Prostate gland (tissue), 2 donors: Measurements from ENCODE around the gene STX10. TPM values are rescaled to one million over a fixed set of nuclear protein-coding genes. Genes with fewer than 3 reads are reported as not detected.

Experiments used
- DNase-seq: peaks from one replicate; pipeline ENCODE4 v3.0.0-alpha.2; 2019; ENCODE audit warnings: low spot score
- H3K27ac ChIP-seq, 2 donors: fragments of 200-600 bp; sonication (generic); 2 replicates each; pipeline ENCODE4 v1.5.1; 2017 to 2019
- H3K27me3 ChIP-seq: fragments of 200-600 bp; sonication (generic); replicated peaks from 2 replicates; pipeline ENCODE4 v1.5.1; 2019; ENCODE audit not compliant: insufficient read depth
- H3K36me3 ChIP-seq, 2 donors: fragments of 200-600 bp; sonication (generic); 1 replicate in 1 of 2; 2 replicates in 1 of 2; pipeline versions ENCODE4 v1.5.1 to v1.8.1; 2017 to 2019
- H3K4me1 ChIP-seq: fragments of 200-600 bp; sonication (generic); replicated peaks from 2 replicates; pipeline ENCODE4 v1.5.1; 2019
- H3K4me3 ChIP-seq, 2 donors: fragments of 200-600 bp; sonication (generic); 2 replicates each; pipeline ENCODE4 v1.5.1; 2017 to 2019
- H3K9me3 ChIP-seq: fragments of 200-600 bp; sonication (generic); 2 replicates; pipeline ENCODE4 v1.5.1; 2017
- POLR2A ChIP-seq: fragments of 450-650 bp; IDR thresholded peaks from one replicate; pipeline ENCODE4 v1.6.1; 2016; ENCODE audit warnings: antibody characterized with exemption, mild to moderate bottlenecking
- POLR2AphosphoS5 ChIP-seq: sonication (generic); formaldehyde crosslinking; IDR thresholded peaks from one replicate; pipeline ENCODE4 v1.6.1; 2017; ENCODE audit warnings: antibody characterized with exemption
- WGBS: methylation state at CpG from one replicate; pipeline ENCODE4 v1.1.5; 2018; 5-methylcytosine and 5-hydroxymethylcytosine counted together
- intact Hi-C: fragments of 100-400 bp; cut with DNase I; formaldehyde crosslinking; loops from one replicate; pipeline ENCODE4 v1.14.2; 2022
- total RNA-seq, 2 donors: library from RNA; depleted of rRNA; stranded (reverse); fragments of >200 nt; gene quantifications; one replicate each; pipeline ENCODE4 v1.1.0, GENCODE V29; 2016
- TF ChIP-seq, protein P1 (sequence below), 4 experiments: fragments of 200-600 bp in 2 of 4; fragments of 450-650 bp in 2 of 4; sonication (generic) in 2 of 4; IDR thresholded peaks; 1 replicate in 3 of 4; 2 replicates in 1 of 4; pipeline ENCODE4 v1.5.1; 2016 to 2019; ENCODE audit warnings: antibody characterized with exemption in 4 of 4, mild to moderate bottlenecking in 2 of 4, moderate library complexity in 2 of 4

Gene STX10
- total RNA-seq, 2 donors from 2014 or later, result 42.5 to 48.6 TPM

DNA sequence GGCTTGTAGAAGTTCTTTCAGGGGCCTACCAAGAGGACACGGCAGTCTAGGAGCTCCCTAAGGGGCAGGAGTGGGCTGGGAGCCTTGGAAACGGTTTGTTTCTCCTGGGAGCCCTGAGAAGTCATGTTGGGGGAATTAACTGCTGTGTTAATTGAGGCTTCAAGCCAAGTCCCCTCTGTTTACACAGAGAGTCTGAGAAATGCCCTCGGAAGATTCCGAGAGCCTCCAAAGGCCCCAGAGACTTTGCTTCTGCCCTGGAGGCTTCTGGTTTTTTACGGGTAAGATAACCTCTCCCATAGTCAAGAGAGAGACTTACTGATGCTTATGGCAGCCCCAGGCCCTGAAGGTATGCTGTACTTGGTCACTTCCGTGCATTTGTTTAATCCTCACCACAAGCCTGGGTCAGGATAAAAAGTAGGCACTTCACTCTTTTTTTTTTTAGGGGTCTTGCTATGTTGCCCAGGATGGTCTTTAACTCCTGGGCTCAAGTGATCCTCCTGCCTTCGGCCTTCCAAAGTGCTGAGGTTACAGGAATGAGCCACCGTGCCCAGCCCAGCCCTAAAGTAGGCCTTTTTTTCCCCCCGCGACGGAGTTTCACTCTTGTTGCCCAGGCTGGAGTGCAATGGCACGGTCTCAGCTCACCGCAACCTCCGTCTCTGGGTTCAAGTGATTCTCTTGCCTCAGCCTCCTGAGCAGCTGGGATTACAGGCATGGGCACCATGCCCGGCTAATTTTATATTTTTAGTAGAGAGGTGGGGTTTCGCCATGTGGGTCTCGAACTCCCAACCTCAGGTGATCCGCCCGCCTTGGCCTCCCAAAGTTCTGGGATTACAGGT lies 15.2 kb upstream of the STX10 start:
- Histone ChIP-seq H3K9me3 (no peaks in the 10 kb centered on the region), H3K27ac (peak overlapping the region; percentile 93 to 94), H3K27me3 (no peaks in the 10 kb centered on the region), H3K36me3 (no peaks in the 10 kb centered on the region), H3K4me3 (no peak overlapping the region), H3K4me1 (peaks cover 8% of the 10 kb centered on the region)
- DNase-seq, result no peak
- 74% methylated on average over 19 of the region's 19 CpGs for WGBS
- TF ChIP-seq POLR2A, result no peak
- TF ChIP-seq, protein P1, sequence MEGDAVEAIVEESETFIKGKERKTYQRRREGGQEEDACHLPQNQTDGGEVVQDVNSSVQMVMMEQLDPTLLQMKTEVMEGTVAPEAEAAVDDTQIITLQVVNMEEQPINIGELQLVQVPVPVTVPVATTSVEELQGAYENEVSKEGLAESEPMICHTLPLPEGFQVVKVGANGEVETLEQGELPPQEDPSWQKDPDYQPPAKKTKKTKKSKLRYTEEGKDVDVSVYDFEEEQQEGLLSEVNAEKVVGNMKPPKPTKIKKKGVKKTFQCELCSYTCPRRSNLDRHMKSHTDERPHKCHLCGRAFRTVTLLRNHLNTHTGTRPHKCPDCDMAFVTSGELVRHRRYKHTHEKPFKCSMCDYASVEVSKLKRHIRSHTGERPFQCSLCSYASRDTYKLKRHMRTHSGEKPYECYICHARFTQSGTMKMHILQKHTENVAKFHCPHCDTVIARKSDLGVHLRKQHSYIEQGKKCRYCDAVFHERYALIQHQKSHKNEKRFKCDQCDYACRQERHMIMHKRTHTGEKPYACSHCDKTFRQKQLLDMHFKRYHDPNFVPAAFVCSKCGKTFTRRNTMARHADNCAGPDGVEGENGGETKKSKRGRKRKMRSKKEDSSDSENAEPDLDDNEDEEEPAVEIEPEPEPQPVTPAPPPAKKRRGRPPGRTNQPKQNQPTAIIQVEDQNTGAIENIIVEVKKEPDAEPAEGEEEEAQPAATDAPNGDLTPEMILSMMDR (IDR thresholded peaks at IDR 0.05), result no peak
- TF ChIP-seq POLR2AphosphoS5, result no peak
- intact Hi-C loops, result no loop called here

DNA sequence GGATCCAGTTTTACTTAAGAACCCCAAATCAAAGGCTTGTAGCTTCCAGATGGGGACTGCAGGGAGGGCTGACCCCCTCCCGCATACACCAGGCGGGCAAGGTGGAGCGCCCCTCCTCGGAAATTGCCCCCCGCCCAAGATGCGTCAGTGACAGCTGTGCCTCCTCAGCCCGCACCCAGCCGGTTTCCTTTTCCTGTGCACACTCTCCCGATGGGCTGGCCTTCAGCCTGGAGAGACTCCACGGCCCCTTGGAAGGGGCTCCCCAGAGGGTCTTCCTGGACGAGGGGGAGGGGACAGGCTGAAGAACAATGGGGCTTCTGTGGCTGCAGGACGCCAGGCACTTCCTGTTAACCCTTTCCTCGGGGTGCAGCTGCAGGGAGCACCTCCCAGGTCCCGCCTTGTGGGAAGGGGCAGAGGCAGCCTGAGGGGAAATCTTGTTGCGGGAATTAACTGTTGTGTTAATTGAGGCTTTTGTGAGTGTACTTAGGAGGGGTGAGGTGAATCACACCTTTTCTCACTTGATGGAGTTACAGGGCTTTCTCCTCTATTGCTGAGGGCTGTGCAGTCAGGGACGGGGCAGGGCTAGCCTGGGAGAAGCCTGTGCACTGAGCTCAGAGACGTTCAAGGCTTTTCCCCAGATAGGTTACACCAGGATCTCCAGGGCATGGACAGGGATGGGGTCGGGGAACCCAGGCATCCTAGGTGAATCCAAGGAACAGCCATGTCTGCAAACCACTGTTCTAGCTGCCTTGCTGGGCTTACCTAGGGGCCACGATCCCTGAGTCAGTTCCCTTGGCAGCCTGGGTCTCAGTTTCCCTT lies 14.4 kb upstream of the STX10 start:
- no peaks in the 10 kb centered on the region for H3K27me3 ChIP-seq
- H3K4me3 ChIP-seq, result peak overlapping the region; percentile 4 to 12
- no peak for DNase-seq
- no peaks in the 10 kb centered on the region for H3K9me3 ChIP-seq
- no peaks in the 10 kb centered on the region for H3K36me3 ChIP-seq
- TF ChIP-seq POLR2AphosphoS5 (peak; percentile 28), POLR2A (no peak)
- TF ChIP-seq, protein P1 (IDR thresholded peaks at IDR 0.05), result no peak
- peaks cover 8% of the 10 kb centered on the region for H3K4me1 ChIP-seq
- 11% methylated on average over 19 of the region's 19 CpGs for WGBS
- H3K27ac ChIP-seq, result peak overlapping the region; percentile 93 to 94
- intact Hi-C loops, result no loop called here

DNA sequence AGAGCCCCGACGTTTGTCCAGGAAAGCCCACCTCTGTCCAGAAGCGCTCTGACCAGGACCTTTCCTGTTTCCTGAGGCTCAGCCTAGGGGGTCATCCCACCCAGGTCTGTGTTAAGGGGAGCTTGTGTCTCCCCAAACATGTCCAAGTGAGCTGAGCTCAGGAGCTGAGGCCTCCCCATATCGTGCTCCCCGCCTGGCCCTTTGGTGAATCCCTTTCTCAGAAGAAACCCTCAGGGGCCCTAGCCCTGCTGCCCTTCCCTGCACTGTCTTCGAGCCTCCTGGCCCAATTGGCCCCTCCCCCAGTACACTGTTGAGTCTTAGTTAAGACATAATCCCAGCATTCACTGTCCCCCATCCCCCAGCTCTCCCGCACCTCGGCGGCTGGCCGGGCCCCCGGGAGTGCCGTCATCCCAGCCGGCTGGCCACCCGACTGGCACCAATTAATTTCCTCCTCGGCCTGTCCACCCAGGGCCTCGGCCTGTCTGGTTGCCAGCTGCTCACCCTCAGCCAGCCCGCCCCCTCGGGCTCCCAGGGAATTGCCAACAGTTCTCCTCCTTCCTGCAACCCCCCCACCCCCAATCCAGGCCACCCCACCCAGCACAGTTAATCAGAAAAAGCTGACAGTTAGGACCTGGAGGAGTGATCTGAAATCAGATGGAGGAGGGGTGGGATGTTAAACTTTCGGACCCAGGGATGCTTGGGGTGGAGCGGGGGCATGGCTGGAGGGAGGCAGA lies 13.6 kb upstream of the STX10 start:
- Histone ChIP-seq H3K9me3 (no peaks in the 10 kb centered on the region), H3K4me3 (peak overlapping the region; percentile 12 to 35), H3K27ac (peak overlapping the region; percentile 93 to 94), H3K36me3 (no peaks in the 10 kb centered on the region), H3K27me3 (no peaks in the 10 kb centered on the region), H3K4me1 (peaks cover 8% of the 10 kb centered on the region)
- intact Hi-C loops, result no loop called here
- DNase-seq, result peak; percentile 40
- TF ChIP-seq POLR2AphosphoS5 (peak; percentile 11), POLR2A (no peak)
- TF ChIP-seq, protein P1 (IDR thresholded peaks at IDR 0.05), result no peak
- 9% methylated on average over 20 of the region's 20 CpGs for WGBS

DNA sequence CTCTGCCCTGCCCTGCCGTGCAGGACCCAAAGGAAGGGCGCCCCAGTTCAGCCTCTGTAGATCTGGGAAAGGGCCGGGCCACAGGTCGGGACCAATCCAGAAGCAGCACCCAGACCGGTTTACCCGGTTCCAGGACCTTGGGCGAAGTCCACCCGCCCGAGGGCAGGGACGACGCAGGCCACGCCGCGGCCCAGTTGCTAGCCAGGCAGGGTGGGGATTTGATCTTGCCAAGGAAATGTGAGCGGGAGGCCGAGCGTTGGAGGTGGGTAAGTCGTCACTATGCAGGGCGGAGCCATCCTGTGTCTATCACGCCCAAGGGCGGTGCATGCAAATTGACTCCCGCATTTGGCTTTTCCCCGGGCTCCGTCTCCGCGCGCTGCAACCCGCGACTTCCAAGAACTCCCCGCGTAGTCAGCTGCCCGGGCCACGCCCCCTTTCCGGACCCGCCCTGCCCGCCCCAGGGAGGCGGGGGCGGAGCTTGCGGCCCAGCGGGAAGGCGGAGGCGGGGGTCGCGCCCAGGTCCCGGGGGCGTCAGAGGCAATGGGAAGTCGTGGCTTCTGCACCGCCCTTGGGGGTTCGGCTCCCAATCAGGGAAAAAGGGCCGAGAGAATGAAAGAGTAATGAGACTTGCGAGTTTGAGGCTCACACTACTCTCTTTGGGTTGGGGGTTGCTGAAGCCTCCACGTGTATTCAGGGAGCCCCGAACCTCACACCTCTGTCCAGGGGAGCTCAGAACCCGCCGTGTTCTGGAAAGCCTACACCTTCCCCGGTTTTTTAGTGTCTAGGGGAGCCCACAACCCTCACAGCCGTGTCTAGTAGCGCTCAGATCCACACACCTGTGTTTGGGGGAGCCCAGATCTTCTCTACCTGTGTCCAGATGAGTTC lies 12.8 kb upstream of the STX10 start:
- peak overlapping the region; percentile 12 to 35 for H3K4me3 ChIP-seq
- H3K4me1 ChIP-seq, result peaks cover 8% of the 10 kb centered on the region
- H3K9me3 ChIP-seq, result no peaks in the 10 kb centered on the region
- no peaks in the 10 kb centered on the region for H3K36me3 ChIP-seq
- H3K27ac ChIP-seq, result peak overlapping the region; percentile 93 to 94
- H3K27me3 ChIP-seq, result no peaks in the 10 kb centered on the region
- intact Hi-C loops, result no loop called here
- no peak for TF ChIP-seq POLR2A
- TF ChIP-seq POLR2AphosphoS5, result peak; percentile 99
- TF ChIP-seq, protein P1 (IDR thresholded peaks at IDR 0.05), result peak in 1 of 4 experiments; percentile 5
- peak; percentile 99 for DNase-seq
- WGBS, result 2% methylated on average over 58 of the region's 58 CpGs
